GM18498 (cell line): Measurements from ENCODE around the gene NAGPA.

Experiments
- ATAC-seq: cut with Tn5 transposase; IDR thresholded peaks from one replicate; pipeline ENCODE4 v1.9.1; 2021; ENCODE audit warnings: mild to moderate bottlenecking, moderate library complexity; ENCODE audit not compliant: unreplicated experiment

The NAGPA gene

DNA sequence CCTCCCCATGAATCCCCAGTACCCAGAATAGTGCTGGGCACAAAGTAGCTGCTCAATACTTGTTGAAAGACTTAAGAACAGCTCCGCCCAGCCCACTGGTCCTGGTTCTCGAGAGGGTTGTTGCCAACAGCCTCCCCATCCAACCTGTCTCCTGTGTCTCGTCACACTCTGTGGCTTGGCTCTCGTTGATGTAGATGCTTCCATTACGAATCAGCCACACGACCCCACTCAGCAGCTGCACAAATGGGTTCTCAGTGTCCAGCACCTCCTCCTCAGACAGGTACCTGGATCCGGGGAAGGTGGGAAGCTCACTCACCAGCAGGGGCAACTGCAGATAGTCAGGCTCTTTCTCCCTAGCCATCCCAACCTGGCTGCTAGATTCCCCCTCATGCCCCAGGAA is 2.1 kb downstream of the NAGPA start:
- no peak for ATAC-seq

DNA sequence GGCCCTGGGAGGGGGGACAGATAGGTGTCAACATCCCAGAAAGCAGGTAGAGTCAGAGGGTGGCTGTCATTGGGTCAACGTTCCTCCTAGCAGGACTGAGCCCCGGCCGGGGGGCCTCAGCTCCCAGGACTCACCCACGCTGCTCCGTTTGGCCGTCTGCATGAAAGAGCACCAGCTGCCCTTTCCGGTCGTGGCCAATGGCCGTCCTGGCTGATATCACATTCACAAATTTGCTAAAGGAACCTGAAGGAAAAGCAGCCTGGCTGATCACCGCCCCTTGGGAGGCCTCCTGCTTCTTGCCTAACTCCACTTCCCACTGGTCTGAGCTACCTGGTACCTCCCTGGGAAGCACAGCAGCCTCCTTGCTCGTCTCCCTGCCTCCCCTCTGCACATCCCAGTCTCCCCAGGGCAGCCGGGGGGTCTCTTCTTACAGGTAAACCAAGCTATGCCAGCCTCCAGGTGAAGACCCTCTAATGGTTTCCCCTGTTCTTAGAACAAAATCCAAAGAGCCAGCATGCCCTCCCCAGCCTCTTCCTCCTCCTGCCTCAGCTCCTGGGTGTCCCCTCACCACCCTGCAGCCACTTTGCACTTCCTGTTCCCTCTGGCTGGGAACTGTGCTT is 3.4 kb downstream of the NAGPA start:
- no peak for ATAC-seq

GRCh38 chr16:5028950-5029475 is 4.7 kb downstream of the NAGPA start:
- ATAC-seq = no peak

DNA sequence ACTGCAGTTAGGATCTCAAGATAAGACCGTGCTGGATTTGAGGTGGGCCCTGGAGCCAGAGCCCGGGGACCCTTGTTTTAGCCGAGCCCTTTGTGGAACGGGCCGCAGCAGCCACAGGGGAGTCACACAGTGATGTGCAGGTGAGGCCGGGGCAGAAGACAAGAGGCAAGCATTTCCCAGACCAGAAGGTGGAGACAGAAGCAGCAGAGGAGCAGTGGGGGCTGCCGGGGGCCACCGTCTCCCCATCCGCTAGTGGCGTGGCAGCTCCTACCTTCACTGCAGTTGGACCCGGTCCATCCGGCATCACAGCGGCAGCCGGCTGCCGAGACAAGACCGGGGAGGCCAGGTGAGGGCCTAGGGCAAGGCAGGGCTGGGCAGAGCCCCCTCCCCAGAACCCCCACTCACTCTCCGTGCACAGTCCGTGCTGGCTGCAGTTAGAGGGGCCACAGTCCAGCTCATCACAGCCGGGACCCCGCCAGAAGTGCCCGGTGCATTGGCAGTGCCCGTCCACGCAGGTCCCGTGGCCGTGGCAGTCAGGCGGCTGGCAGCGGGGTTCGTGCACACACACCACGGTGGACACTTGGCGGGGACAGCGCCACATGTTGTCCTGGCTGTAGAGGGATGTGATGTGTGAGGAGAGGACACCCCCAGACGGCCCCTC is 6.0 kb downstream of the NAGPA start:
- no peak for ATAC-seq

- ATAC-seq = no peak
Observed at GRCh38 chr16:5027086-5027485, 6.6 kb downstream of the NAGPA start.

- no peak for ATAC-seq
Observed at GRCh38 chr16:5026664-5027063, 7.1 kb downstream of the NAGPA start.

DNA sequence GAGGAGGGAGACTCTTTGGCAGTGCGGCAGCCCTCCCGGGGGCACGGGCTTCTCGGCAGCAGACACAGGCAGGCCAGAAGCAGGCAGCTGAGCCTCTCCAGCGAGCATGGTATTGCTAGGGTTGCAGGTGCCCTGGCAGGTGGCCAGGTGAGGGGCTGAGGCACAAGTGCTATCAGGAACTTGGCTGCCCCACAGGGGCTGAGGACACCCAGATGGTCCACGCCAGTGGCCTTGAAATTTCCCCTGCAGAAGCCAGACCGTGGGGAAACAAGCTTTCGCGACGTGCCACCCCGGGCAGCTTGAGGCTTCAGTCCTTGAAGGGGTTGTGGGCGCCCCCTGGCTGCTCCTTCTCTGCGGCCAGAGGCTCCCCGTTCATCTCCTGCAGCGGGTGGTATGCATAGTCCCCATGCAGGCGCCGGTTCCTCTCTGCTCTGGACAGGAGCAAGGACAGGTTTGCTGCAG is 8.5 kb downstream of the NAGPA start:
- no peak for ATAC-seq

- ATAC-seq = no peak
Observed at GRCh38 chr16:5024632-5025031, 9.1 kb downstream of the NAGPA start.

DNA sequence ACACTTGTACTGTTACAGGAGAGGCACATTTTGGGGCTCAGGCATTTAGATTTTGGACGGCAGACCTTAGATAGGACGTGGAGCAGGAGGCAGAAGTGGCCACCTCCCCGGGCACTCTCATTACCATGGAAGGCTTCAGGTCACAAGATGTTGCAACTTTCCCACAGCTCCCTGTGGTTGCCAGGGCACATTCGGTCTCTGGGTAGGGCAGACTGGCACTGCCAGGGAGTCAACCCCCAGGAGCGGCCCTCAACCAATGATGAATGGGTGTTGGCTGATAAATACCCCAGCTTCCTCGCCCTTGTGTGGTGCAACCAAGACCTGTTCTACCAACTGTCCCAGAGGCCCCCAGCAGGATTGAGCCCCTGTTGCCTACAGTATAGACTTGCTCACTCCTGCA is 11.2 kb downstream of the NAGPA start:
- no peak for ATAC-seq

DNA sequence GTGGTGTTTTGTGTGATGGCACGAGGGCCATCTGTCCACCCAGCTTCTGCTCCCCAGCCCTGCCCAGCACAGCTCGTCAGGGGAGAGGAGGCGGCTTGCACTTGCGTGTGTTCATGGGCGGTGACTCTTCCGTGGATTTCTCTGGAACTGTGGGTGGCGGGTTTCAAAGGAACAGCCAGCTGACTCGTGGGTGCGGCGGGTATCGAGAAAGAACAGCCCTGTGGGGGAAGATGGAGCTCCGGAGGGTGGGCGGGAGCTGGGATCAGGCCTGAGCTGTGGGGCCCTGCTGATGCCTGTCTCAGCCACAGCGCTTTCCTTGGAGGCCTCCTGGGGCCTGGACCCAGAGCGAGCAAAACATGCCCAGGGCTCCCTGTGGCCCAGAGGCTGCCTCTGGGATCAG is 13.2 kb downstream of the NAGPA start:
- no peak for ATAC-seq

DNA sequence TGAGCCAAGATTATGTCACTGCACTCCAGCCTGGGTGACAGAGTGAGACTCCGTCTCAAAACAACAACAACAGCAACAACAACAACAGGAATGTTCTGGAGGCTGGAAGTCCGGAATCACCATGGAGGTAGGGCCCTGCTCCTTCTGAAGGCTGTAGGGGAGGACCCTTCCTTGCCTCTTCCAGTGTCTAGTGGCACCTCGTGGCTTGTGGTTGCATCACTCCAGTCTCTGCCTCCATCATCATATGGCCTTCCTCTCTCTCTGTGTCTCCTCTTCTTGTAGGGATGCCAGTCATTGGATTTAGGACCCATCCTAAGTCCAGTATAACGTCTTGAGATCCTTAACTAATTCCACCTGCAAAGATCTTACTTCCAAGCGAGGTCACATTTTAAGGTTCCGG is 14.0 kb downstream of the NAGPA start:
- ATAC-seq = no peak

GRCh38 chr16:5018793-5019192 is 14.9 kb downstream of the NAGPA start:
- no peak for ATAC-seq

GRCh38 chr16:5017678-5017969 is 16.1 kb downstream of the NAGPA start:
- ATAC-seq = no peak

GRCh38 chr16:5016967-5017677 is 16.6 kb downstream of the NAGPA start:
- ATAC-seq = no peak

DNA sequence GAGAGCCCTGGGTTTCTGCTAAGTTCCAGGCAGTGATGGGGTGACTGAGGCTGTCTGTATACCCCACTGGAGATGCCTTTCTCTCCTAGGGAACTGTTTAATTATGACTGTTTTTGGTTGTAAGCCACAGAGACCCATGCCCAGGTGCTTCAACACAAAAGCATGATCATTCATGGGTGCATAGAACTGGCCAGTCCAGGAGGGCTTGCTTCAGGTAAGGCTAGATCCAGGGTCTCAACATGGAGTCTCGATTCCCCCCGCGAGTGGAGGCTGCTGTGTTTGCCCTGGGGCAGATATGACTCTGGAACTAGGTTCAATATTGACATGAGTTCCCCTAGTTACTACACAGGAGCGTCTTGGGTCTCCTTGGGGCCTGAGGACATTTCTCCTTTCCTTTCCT is 17.8 kb downstream of the NAGPA start:
- ATAC-seq = no peak

GRCh38 chr16:5015351-5015750 is 18.4 kb downstream of the NAGPA start:
- ATAC-seq = no peak

DNA sequence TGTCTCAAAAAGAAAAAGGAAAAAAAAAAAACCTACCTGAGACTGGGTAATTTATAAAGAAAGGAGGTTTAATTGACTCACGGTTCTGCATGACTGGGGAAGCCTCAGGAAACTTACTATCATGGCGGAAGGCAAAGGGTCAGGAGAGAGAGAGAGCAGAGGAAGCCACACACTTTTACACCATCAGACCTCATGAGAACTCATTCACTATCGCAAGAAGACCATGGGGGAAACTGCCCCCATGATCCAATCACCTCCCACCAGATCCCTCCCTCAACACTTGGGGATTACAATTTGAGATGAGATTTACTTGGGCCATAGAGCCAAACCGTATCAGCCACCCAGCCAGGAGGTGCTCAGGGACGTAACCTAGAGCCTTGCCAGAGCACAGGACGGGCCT is 20.8 kb downstream of the NAGPA start:
- ATAC-seq = no peak

GRCh38 chr16:5011637-5012036 is 22.1 kb downstream of the NAGPA start:
- no peak for ATAC-seq

DNA sequence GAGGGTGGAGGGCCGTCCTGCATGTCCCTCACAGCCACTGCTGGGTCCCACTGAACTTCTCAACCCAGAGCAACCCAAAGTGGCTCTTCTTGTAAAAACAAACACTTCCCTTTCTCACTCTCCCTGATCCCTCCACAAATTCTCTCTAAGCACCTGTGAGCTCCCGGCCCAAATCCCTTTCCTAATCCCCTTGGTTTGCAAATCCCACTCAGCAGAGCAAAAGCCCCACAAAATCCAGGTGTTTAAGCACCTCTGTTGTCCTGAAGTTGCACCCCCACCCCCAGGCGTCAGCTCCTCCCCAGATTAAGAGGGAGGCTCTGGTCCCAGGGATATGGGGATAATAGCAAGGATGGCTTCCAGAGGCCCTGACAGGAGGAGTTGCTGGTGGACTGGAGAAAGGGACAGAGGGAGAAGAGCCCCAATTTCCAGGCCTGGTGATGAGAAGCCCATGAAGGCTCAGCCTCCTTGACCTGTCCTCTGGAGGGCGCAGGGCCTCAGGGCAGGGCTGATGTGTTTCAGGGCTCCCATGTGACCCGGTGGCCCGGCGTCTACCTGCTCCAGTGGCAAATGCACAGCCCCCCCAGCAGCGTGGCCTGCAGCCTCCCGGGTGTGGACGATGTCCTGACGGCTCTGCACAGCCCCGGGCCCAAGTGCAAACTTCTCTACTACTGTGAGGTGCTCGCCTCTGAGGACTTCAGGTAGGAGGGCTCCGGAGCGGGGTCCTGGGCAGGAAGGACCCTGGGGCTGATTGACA is 23.0 kb downstream of the NAGPA start:
- ATAC-seq = no peak

GRCh38 chr16:5008311-5008731 is 25.4 kb downstream of the NAGPA start:
- no peak for ATAC-seq

- ATAC-seq = no peak
Observed at GRCh38 chr16:5007256-5007655, 26.5 kb downstream of the NAGPA start.
